ENCODE data around the gene HCN4. TPM values are rescaled to one million over a fixed set of nuclear protein-coding genes. Genes with fewer than 3 reads are reported as not detected.

The HCN4 gene
- total RNA-seq, 3 donors from 2014 or later (not counting 1 experiment from before 2014, with no cell fraction given) = not detected

DNA sequence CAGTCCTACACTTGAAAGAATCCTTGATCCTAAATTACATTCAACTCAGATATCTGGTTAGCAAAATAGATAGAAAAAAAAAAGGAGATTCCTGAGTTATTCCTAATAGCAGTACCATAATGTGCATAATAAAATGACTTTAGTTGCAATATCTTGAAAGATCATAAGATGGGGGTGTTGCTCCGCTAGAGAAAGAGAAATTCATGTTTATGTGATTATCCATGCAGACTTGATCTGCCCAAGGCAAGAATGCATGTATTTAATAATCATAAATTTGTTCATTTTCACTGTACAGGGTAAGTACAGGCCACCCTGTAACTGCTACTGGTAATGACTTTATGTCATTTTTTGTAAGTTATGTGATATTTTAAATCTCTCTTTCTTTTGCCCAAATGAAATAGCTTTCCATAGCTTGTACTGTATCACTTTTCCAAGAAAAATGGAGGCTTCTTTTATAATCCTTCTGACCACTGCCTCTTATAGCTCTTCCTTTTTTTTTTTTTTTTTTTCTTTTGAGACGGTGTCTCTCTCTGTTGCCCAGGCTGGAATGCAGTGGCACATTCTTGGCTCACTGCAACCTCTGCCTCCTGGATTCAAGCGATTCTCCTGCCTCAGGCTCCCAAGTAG, 84.6 kb downstream of the HCN4 start:
- no peaks in the 10 kb centered on the region for H3K36me3 Mint-ChIP-seq
- TF ChIP-seq, protein P1, sequence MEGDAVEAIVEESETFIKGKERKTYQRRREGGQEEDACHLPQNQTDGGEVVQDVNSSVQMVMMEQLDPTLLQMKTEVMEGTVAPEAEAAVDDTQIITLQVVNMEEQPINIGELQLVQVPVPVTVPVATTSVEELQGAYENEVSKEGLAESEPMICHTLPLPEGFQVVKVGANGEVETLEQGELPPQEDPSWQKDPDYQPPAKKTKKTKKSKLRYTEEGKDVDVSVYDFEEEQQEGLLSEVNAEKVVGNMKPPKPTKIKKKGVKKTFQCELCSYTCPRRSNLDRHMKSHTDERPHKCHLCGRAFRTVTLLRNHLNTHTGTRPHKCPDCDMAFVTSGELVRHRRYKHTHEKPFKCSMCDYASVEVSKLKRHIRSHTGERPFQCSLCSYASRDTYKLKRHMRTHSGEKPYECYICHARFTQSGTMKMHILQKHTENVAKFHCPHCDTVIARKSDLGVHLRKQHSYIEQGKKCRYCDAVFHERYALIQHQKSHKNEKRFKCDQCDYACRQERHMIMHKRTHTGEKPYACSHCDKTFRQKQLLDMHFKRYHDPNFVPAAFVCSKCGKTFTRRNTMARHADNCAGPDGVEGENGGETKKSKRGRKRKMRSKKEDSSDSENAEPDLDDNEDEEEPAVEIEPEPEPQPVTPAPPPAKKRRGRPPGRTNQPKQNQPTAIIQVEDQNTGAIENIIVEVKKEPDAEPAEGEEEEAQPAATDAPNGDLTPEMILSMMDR (IDR thresholded peaks at IDR 0.05) = no peak
- Histone ChIP-seq H3K36me3 (ENCODE audit: control insufficient read depth, insufficient read depth, low read length) (peaks cover 9% of the 10 kb centered on the region), H3K4me1 (ENCODE audit: control insufficient read depth, insufficient read depth, low read length) (no peaks in the 10 kb centered on the region), H3K27ac (ENCODE audit: low read length) (no peak overlapping the region), H3K4me3 (ENCODE audit: low read length) (no peak overlapping the region), H3K27me3 (ENCODE audit: control insufficient read depth, insufficient read depth, low read length) (no peaks in the 10 kb centered on the region), H3K9me3 (ENCODE audit: control insufficient read depth, insufficient read depth, low read length) (no peaks in the 10 kb centered on the region)
- 56% methylated on average over 3 of the region's 3 CpGs for WGBS (ENCODE audit: insufficient coverage)
- no peak overlapping the region for H3K4me3 Mint-ChIP-seq
- H3K9me3 Mint-ChIP-seq = no peaks in the 10 kb centered on the region
- intact Hi-C loops (cut with micrococcal nuclease) = no loop called here
- ATAC-seq (no peak), DNase-seq (peak in 1 of 2 donors; percentile 21)
- no peak overlapping the region for H3K27ac Mint-ChIP-seq
- H3K4me1 Mint-ChIP-seq = no peaks in the 10 kb centered on the region
- no peaks in the 10 kb centered on the region for H3K27me3 Mint-ChIP-seq (ENCODE audit: low read depth in 2 of 2)

GRCh38 chr15:73283366-73283962, 85.3 kb downstream of the HCN4 start:
- TF ChIP-seq, protein P1 (IDR thresholded peaks at IDR 0.05) = no peak
- H3K27me3 ChIP-seq (ENCODE audit: control insufficient read depth, insufficient read depth, low read length) = no peaks in the 10 kb centered on the region
- H3K4me3 Mint-ChIP-seq = no peak overlapping the region
- H3K9me3 Mint-ChIP-seq = no peaks in the 10 kb centered on the region
- intact Hi-C loops (cut with micrococcal nuclease) = no loop called here
- 85% methylated on average over 2 of the region's 2 CpGs for WGBS (ENCODE audit: insufficient coverage)
- no peaks in the 10 kb centered on the region for H3K27me3 Mint-ChIP-seq (ENCODE audit: low read depth in 2 of 2)
- H3K36me3 ChIP-seq (ENCODE audit: control insufficient read depth, insufficient read depth, low read length) = peaks cover 5% of the 10 kb centered on the region
- ATAC-seq = no peak
- no peak overlapping the region for H3K27ac Mint-ChIP-seq
- no peak for DNase-seq
- H3K36me3 Mint-ChIP-seq = no peaks in the 10 kb centered on the region
- no peak overlapping the region for H3K27ac ChIP-seq (ENCODE audit: low read length)
- H3K9me3 ChIP-seq (ENCODE audit: control insufficient read depth, insufficient read depth, low read length) = no peaks in the 10 kb centered on the region
- no peak overlapping the region for H3K4me3 ChIP-seq (ENCODE audit: low read length)
- H3K4me1 Mint-ChIP-seq = no peaks in the 10 kb centered on the region
- H3K4me1 ChIP-seq (ENCODE audit: control insufficient read depth, insufficient read depth, low read length) = no peaks in the 10 kb centered on the region

GRCh38 chr15:73282567-73283365, 86.0 kb downstream of the HCN4 start:
- Histone ChIP-seq H3K4me3 (ENCODE audit: low read length) (no peak overlapping the region), H3K4me1 (ENCODE audit: control insufficient read depth, insufficient read depth, low read length) (no peaks in the 10 kb centered on the region), H3K9me3 (ENCODE audit: control insufficient read depth, insufficient read depth, low read length) (no peaks in the 10 kb centered on the region), H3K36me3 (ENCODE audit: control insufficient read depth, insufficient read depth, low read length) (peaks cover 5% of the 10 kb centered on the region), H3K27me3 (ENCODE audit: control insufficient read depth, insufficient read depth, low read length) (no peaks in the 10 kb centered on the region), H3K27ac (ENCODE audit: low read length) (no peak overlapping the region)
- H3K4me1 Mint-ChIP-seq = no peaks in the 10 kb centered on the region
- DNase-seq = no peak
- 100% methylated on average over 4 of the region's 8 CpGs for WGBS (ENCODE audit: insufficient coverage)
- no peaks in the 10 kb centered on the region for H3K36me3 Mint-ChIP-seq
- no peak overlapping the region for H3K4me3 Mint-ChIP-seq
- intact Hi-C loops (cut with micrococcal nuclease) = no loop called here
- H3K9me3 Mint-ChIP-seq = no peaks in the 10 kb centered on the region
- no peak for ATAC-seq
- no peak overlapping the region for H3K27ac Mint-ChIP-seq
- H3K27me3 Mint-ChIP-seq (ENCODE audit: low read depth in 2 of 2) = no peaks in the 10 kb centered on the region
- TF ChIP-seq, protein P1 (IDR thresholded peaks at IDR 0.05) = no peak

All from natural killer cell (primary cell).